Frontal cortex (tissue), 4 donors: ENCODE results near the gene MFN1. TPM values are rescaled to one million over a fixed set of nuclear protein-coding genes. Genes with fewer than 3 reads are reported as not detected.
A peak's percentile ranks its signal among the peaks of the same experiment; 100 is the strongest.

Experiments
- DNase-seq, 2 donors: peaks; one replicate each; pipeline ENCODE4 v3.0.0; 2012; ENCODE audit warnings: low spot score in 2 of 2
- FAIRE-seq: peaks from 2 replicates; lab custom pipeline; 2012; peaks lifted over from hg19 to GRCh38; lab: Jason Lieb, UNC
- total RNA-seq: library from RNA; depleted of rRNA; stranded (reverse); fragments of >200 nt; gene quantifications from one replicate; pipeline ENCODE4 v1.2.3, GENCODE V29; 2014
- donor health status: control.
- donor health status: control.
- donor health status: control.

MFN1 gene
- total RNA-seq, 1 donor from 2014 or later, result 109 TPM

- DNase-seq (no peak), FAIRE-seq (no peak)
Measured at GRCh38 chr3:179333084-179333483, 14.4 kb upstream of the MFN1 start.

DNA sequence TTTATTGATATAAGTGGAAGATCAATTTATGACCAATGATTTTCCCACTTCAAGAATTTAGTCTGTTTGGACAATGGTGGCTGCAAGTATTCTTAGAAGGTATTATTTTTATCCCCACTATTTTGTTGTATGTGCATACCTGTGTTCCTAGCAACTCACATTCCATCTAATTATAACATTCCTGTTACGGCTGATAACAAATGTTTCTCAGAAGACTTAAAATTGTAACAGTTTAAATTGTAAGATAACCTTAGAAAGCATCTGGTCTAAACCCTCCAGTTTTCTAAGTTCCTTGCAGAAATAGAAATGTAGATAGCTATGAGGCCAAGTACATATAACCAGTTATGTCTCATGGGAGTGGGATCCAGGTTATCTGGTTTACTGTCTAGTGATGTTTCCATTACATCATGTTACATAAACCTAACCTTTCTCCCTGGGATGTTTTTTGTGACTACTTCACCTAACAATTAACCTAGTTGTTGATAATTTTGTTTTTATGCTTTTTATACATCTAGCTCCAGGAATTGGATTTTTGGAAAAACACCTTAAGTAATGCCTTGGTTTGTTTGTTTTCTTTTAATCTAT lies 11.1 kb upstream of the MFN1 start:
- FAIRE-seq (no peak), DNase-seq (no peak)

GRCh38 chr3:179348325-179349013 lies 960 bp downstream of the MFN1 start:
- DNase-seq (no peak), FAIRE-seq (no peak)

DNA sequence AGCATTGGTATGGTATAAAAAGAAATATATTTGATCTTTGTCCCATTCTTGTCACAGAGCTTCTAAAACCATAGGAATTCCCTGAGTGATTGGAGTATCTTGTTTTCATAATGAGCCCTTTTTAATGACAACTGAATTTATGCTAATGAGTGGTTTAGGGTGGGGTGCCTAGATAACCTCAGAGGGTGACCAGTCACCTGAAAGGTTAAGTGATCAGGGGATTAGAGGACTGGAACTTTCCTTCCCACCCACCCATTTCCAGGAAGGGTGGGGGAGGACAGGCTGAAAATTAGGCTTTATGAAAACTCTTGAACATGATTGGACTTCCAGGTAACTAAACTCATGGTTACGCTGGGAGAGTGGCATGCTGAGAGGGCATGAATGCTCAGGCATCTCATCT lies 8.5 kb downstream of the MFN1 start:
- DNase-seq (no peak), FAIRE-seq (no peak)

DNA sequence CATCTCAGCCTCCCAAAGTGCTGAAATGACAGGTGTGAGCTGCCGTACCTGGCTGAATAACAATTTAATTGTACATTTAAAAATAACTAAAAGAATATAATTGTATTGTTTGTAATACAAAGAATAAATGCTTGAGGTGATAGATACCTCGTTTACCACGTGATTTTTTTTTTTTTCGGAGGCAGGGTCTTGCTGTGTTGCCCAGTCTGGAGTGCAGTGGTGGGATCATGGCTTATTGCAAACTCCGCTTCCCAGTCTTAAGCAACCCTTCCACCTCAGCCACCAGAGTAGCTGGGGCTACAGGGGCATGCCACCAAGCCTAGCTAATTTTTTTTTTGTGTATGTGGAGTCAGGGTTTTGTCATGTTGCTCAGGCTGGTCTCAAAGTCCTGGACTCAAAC lies 15.8 kb downstream of the MFN1 start:
- FAIRE-seq (no peak), DNase-seq (no peak)

- DNase-seq (no peak), FAIRE-seq (no peak)
Measured at GRCh38 chr3:179369621-179370020, 22.1 kb downstream of the MFN1 start.

DNA sequence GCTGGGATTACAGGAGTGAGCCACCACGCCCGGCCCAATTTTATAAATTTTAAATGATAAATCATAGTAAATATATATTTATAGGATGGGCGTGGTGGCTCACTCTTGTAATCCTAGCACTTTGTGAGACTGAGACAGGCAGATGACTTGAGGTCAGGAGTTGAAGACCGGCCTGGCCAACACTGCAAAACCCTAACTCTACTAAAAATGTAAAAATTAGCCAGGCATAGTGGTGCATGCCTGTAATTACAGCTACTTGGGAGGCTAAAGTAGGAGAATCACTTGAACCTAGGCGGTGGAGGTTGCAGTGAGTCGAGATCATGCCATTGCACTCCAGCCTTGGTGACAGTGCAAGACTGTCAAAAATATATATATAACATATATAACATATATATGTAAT lies 26.4 kb downstream of the MFN1 start:
- DNase-seq, result no peak
- FAIRE-seq, result no peak

DNA sequence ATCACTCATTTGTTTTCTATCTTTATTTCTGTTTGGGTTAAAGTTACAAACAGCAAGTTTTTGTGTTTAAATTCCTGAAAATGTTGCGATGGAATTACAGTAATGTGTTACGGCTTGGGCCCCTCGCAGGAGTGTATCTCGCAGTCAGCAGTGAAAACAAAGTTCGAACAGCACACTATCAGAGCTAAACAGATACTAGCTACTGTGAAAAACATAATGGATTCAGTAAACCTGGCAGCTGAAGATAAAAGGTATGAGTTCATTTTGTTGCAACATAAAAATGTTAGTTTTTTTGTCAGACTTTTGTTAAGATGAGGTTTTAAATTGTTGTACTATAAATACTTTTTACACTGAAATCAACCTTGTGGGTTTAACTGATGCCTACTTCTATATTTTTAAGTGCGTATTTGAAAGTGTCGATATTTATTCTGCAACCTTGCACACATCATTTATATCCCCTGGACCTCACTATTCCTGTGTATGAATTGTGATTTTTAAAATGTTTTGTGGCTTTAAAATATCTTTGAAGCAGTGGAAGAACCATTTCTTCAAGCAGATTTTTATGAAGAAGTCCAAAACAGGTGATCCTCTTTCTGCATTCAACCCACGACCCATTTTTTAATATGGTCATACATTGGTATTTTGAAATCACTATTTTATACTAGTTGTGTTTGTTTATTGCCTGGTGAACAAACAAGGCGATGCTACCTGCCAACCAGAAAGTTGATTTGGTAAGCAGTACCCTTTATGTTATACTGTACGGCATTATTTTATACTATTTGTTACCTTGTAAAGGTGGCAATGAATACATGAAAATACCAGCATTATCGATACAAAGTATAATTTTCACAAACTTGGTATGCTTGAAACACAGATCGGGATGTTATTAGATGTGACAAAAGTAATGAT lies 27.8 kb downstream of the MFN1 start:
- FAIRE-seq (no peak), DNase-seq (no peak)

DNA sequence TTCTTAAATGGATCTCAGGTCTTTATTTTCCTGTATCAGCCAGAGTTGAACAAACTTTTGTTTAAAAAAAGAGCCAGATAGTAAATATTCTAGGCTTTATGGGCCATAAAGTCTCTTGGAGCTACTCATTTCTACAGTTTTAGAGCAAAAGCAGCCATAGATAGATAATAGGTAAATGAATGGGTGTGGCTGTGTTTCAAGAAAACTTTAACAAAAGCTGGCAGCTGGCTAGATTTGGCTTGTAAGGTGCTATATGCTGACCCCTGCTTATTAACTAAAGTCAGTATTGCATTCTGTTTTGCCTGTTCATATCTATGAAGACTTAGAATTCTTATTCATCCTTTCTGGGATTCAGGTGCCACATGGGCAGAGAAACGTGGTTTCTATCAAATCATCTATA lies 29.0 kb downstream of the MFN1 start:
- no peak for FAIRE-seq
- DNase-seq, result no peak

GRCh38 chr3:179391906-179392305 lies 44.4 kb downstream of the MFN1 start:
- DNase-seq (no peak), FAIRE-seq (no peak)

- no peak for DNase-seq
- no peak for FAIRE-seq
Measured at GRCh38 chr3:179398574-179399231, 51.2 kb downstream of the MFN1 start.

DNA sequence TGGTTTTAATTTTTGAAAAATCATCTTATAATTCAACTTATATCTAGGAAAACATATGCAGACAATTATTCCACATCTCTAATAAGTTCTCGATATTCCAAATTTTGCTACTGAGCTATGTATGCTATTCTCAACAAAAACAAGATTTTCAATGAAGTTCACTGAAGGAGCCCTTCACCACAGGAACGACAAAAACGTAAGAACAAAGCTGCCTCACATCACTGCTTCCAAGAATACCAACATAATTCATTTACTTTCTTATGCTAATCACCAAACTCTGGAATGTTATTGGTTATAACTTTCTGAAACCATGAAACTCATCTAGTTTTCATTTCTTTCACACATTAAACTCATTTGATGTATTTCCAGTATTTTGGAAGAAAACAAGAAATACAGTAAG lies 54.1 kb downstream of the MFN1 start:
- FAIRE-seq, result peak; percentile 26

GRCh38 chr3:179402963-179403362 lies 55.5 kb downstream of the MFN1 start:
- no peak for FAIRE-seq
- DNase-seq, result no peak

More for the DNA sequence above, 54.1 kb downstream of the MFN1 start:
- DNase-seq, result no peak

GRCh38 chr3:179404307-179404706 lies 56.8 kb downstream of the MFN1 start:
- DNase-seq (no peak), FAIRE-seq (no peak)

- FAIRE-seq, result no peak
- no peak for DNase-seq
Measured at GRCh38 chr3:179410331-179410730, 62.8 kb downstream of the MFN1 start.

- no peak for DNase-seq
- FAIRE-seq, result no peak
Measured at GRCh38 chr3:179410999-179411398, 63.5 kb downstream of the MFN1 start.

DNA sequence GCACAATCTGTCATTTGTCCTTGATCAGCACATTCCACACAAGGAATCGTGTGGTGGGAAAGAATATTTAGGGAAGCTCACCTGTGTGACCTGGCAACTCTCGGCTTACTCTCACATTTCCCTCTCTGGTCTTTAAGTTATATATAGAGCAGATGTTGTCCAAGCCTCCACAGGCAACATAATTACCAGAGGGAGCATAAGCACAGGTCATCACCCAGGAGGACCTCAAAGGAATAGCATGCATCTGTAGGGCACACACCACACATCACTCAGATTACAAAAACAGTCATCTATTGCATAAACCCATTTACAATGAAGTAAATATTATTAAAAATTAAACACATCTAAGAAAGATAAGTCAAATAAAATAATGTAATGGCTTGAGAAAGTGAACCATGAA lies 67.3 kb downstream of the MFN1 start:
- no peak for FAIRE-seq
- DNase-seq, result no peak

DNA sequence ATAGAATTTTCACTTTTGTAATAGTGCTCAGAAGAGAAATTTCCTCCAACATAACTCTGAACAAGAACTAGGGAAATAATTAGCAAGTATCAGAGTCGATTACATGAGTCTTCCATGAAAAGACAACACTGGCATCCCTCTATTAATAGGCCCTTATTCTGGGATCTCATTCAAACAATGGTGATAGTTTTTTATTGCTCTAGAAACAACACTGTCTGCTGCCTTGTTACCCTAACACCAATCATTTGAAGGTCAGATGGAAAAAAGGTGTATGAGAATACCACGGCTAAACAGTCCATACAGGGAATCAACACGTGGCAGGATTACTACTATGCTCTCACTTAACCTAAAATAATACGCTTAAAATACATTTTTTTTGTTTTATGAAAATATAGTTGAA lies 67.9 kb downstream of the MFN1 start:
- DNase-seq (no peak), FAIRE-seq (no peak)

DNA sequence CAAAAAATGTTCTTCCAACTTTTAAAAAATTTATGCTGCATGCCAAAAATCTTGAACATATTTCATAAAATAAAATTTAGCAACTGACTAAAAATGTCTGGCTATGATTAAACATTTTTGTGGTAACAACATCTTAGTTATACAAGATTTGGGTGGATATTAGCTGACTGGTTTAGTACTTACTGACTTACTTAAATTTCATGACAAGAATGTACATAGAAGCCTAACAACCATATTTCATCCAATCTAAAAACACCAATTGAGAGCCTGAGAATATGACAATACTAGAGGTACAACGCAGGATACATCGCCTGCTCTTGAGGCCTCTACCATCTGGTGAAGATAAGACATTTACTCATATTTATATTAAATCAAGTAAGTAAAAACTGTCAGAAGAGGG lies 69.2 kb downstream of the MFN1 start:
- FAIRE-seq, result no peak

GRCh38 chr3:179418610-179419009 lies 71.1 kb downstream of the MFN1 start:
- FAIRE-seq (no peak), DNase-seq (no peak)

More for the DNA sequence above, 69.2 kb downstream of the MFN1 start:
- DNase-seq, result no peak
